ENCODE results near the gene PARP8.
"Not testable (repeated sequence)": the region's sequence is repeated elsewhere in the genome, so short reads cannot be mapped to it uniquely, and the experiment has no call there.

Gene PARP8, protein sequence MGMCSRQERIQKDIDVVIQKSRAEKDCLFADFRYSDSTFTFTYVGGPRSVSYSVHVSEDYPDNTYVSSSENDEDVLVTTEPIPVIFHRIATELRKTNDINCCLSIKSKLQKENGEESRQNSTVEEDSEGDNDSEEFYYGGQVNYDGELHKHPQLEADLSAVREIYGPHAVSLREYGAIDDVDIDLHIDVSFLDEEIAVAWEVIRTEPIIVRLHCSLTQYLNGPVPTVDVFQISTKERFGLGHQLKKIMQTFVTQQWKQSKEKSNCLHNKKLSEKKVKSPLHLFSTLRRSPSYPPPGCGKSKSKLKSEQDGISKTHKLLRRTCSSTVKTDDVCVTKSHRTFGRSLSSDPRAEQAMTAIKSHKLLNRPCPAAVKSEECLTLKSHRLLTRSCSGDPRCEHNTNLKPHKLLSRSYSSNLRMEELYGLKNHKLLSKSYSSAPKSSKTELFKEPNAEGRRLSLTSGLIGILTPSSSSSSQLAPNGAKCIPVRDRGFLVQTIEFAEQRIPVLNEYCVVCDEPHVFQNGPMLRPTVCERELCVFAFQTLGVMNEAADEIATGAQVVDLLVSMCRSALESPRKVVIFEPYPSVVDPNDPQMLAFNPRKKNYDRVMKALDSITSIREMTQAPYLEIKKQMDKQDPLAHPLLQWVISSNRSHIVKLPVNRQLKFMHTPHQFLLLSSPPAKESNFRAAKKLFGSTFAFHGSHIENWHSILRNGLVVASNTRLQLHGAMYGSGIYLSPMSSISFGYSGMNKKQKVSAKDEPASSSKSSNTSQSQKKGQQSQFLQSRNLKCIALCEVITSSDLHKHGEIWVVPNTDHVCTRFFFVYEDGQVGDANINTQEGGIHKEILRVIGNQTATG

DNA sequence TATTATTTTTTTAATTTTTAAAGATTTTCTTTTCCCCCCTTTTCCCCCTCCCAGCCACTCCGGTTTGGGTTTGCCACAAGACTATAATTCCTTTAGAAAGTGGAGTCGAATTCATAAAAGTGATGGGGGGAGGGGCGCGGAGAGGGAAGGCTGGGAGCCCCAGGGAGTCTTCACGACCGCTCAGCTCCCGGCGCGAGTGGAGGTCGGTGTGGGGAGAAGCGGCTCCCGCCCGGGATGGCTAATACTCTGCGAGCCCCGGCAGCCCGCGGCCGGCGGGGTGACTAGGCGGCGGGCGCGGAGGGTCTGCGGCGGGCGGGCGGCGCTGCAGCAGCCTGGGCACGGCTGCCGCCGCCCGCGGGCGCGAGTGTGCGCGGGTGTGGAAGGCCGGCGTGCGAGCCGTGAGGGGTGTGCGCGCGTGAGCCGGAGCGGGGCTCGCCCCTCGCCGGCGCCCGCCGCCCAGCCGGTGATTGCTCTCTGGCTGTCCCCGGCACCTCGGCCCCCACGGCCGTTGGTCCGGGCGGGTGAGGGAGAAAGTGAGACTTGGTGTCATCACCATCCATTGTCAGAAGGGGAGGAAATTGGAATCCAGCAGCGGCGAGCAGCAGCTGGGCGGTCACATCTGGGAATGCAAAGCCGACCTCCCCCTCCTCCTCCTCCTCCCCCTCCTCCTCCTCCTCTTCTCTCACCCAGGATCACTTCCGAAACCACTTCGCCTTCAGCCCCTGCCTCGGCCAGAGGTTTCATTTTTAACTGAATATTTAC is at the start of gene PARP8:
Gene PARP8 (plus strand): TSS at position 377 of the 762 bp plus-strand sequence. CDS start 459 bp downstream, outside the sequence.
- DNase-seq = peak; percentile 31

DNA sequence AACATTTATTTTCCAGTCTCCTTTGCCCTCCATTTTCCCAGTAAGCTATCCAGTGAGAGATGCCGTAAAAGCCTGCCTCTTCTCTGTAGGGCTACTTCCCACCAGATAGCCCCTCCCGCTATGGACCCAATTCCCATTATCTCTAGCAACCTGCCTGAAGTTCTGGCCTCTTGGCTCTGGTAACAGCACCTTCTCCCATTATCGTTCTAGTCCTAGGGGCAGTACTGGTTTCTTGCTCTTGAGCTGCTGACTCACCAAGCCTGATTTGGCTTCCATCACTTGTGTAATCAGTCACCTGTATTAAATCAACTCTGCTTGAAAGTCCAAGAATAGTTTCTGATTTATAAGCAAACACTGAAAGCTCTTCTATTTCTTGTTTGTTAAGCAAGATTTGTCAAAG is 42.8 kb upstream of the PARP8 start:
- DNase-seq = no peak

DNA sequence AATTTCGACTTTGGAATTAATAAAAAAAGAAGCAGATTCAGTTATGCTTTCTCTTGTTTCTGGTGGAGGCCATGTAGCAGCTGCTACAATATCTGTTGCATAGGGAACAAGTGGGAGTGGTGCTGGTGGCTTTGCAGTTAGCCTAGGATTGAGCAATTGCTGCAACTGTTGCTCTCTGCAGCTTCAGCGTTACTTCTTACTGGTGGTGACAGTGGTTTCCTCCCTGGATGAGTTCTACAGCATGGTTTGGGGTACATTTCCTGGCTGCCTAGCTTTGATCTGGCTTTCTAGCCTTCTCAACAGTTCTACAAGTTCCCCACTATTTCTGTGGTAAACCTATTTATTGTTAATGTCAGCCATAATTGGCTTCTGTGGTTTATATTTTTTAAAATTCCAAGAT is 31.6 kb upstream of the PARP8 start:
- DNase-seq = peak; percentile 4

DNA sequence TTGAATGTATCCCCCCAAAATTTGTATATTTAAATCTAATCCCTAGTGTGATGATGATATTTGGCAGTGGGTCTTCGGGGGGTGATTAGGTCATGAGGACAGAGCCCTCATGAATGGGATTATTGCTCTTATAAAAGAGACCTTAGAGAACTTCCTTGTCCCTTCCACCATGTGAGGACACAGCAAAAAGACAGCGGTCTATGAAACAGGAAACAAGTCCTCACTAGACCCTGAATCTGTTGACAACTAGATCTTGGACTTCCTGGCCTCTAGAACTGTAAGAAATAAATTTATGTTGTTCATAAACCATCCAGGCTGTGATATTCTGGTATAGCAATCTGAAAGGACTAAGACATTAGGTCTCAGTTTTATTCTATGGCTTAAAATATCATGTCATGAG is 28.9 kb upstream of the PARP8 start:
- DNase-seq = not testable (repeated sequence)

DNA sequence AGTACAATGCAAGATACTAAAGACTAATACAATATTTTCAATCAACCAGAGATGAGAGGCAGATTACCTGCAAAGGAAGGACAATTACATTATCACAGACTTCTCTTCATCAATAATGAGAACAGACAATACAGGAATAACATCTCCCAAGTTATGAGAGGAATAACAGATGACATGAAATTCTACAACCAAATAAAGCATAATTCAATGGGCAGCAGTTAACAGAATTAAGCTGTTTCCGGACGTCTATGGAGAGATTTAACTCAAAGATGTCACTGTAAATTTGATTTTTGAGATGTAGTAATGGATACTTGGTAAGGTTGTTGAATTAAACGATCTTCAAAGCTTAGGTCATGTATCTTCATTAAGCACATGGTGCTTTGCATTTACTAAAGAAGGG is 19.8 kb upstream of the PARP8 start:
- no peak for DNase-seq

DNA sequence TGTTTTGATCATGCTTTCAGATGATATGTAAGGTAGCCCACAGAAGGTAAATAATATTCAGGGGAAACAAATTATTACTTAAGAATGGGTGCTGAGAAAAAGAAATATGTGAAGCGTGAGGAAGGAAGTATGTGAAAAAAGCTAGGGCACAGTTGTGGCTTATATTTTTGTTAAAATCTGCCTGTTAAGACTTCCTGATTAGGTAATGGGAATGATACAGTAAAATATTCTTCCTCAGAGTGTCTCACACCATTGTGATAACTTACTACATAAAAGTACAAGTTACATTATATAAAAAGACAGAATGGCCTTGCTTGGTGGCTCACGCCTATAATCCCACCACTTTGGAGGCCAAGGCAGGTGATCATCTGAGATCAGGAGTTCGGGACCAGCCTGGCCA is 18.7 kb upstream of the PARP8 start:
- no peak for DNase-seq

DNA sequence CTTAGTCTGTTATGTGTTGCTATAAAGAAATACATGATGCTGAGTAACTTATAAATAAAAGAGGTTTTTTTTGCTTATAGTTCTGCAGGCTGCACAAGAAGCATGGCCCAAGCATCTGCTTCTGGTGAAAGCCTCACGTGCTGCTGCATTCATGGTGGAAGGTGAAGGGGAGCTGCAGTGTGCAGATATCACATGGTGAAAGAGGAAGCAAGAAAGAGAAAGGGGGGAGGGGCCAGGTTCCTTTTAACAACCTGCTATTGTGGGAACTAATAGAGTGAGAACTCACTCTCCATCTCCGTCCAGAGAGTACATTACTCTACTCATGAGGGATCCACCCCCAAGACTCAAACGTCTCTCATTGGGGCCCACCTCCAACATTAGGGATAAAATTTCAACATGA is 12.5 kb upstream of the PARP8 start:
- DNase-seq = no peak

DNA sequence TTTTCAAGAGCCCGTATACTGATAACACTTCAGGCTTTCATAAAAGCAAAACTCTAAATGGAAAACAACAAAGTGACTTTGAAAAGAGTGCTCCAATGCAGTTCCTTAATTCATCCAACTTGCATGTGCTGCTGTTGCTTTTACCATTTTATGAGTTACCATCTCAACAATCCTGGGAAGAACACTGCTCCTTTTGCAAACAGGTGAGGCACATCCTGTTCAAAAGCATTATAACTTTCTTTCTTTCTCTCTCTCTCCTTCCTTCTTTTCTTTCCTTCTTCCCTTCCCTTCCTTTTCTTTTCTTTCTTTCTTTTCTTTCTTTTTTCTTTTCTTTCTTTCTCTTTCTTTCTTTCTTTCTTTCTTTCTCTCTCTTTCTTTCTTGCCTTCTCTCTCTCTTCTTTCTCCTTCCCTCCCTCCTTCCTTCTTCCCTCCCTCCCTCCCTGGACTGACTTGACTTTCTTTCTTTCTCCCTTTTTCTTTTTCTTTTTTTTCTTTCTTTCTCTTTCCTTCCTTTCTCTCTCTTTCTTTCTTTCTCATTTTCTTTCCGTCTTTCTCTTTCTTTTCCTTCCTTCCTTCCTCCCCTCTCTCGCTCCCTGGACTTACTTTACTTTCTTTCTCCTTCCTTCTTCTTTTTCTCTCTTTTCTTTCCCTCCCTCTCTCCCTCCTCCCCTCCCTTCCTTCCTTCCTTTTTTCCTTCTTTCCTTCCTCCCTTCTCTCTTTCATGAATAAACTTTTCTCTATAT is 11.2 kb upstream of the PARP8 start:
- no peak for DNase-seq

DNA sequence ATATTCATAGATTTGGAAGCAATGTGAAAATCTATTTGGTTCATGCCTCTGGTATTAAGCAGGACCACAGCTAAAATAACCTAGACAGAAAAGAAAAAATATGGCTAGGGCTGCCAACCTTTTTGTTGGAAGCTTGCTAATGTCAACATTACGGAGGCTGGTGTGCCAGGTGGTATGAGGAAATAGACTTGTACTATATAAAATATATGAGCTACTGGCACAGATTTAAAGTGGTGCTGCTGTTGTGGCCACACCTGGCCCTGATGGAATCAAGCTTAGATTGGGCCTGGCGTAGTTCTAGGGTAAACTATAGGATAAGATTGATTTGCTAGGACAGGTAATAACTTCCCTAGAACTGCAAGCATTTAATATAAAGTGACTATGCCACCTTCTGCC is 10.6 kb upstream of the PARP8 start:
- no peak for DNase-seq

DNA sequence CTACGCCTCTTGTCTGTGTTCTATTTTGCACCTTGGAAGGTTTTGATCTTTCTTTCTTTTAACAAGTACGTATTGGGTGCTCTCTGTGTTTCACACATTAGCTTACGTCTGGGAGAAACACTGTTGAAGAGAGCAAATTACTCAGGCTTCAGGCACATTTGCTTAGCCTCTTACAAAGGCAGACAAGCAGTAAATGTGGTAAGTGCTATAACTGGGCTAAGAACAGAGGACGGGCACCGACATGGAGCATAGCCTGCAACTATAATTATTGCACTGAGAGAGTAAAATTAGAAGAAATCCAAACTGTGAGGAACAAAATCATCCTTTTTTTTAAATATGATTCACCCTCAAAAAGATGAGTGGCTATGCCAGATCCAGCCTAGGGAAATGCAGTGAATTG is 9.4 kb upstream of the PARP8 start:
- DNase-seq = no peak

DNA sequence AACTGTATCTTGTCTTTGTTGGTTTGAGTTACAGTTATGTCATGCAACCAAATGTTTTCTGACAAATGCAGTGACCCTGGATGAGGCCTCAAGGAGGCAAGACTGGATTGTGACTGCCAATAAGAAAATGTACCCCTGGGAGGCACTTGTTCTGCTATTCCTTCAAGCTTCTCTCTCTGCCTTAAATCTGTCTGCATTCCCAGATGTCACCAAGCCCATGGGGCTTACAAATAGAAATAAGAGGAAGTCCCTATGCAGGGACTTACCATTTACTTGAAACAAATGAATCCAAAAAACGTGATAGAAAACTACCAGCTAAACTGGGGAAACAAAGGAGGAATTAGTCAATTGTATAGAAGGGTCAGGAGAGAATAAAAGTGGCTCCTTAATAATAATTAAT is 8.2 kb upstream of the PARP8 start:
- DNase-seq = no peak

DNA sequence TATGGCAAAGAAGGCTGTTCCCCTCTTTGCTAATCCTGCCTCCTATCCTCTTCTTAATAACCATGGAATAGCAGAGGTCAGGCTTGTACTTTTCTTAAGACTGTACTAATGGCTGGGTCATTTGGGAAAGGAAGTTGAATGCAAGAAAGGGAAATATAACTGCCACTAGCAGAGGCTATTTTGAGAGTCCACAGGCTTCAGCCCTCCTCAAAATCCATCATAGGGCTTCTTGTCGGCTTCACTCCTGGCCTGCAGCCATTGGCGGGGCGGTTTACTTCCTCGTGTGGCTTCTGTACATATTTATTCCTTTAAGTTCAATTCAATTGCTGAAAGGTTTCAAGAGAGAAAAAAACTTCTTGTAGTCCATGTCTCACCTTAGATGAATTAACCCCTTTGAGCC is 2.8 kb upstream of the PARP8 start:
- DNase-seq = no peak

DNA sequence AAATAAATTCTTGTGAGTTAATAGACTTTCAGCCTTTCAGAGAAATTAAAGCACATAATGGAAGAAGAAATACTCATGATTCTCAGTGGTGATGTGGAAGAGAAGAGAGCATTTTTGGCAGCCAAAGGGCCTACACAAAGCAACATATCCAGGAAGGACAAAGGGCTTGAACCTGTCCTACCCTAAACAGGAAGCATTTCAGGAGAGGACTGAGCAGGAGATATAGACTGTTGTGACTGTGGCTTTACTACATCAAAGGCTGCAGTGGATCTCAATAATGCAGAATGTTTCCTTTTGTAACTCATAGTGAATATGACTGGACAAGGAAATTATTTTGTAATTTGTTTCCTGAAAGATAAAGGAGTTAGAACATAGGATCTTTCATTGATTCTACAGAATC is 1.3 kb upstream of the PARP8 start:
- no peak for DNase-seq

DNA sequence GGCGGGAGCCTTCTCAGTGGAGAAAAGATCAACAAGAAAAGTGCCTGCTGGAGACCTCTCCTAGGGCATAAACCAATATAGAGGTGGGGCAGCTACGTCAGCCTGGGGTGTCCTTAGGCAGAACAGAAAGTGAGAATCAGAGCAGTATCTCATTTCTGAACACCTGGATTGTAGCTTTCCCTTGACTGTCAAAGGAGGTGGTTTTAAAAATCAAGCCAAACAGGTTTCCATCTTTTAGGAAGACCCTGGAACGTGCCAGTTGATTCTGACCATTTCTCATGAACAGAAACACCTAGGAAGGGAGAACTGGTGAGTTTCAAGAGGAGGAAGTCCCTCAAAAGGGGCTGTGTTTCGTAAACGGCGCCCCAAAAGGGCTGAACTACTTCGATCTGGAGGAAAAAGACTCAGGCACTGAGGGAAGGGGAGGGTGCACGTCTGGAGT is 655 bp upstream of the PARP8 start:
- not testable (repeated sequence) for DNase-seq

DNA sequence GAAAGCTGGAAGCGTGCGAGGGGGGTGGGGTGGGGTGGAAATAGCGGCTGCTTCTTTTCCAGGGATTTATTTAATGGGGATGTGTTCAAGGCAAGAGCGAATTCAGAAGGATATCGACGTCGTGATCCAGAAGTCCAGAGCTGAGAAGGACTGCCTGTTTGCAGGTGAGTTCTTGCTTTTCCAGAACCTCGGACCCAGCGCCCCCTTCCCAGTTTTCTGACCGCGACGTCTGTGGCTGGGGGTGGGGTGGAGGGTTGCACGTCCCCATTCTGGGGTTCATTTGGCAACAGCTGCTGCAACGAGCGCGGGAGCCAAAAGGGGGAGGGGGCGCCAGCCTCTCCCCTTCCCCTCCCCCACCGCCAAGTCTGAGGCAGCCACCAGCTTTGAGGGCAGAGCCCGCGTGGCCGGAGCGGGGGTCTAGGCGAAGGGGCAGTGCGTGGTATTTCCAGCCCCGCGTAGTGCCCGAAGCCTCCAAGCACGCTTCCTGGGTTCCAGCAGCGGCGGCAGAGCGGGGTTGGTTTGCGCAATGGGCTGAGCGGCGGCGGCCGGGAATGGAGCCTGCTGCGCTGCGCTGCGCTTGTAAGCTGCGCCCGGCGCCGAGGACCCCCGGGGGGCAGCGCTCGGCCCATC is 701 bp downstream of the PARP8 start:
- peak; percentile 33 for DNase-seq

DNA sequence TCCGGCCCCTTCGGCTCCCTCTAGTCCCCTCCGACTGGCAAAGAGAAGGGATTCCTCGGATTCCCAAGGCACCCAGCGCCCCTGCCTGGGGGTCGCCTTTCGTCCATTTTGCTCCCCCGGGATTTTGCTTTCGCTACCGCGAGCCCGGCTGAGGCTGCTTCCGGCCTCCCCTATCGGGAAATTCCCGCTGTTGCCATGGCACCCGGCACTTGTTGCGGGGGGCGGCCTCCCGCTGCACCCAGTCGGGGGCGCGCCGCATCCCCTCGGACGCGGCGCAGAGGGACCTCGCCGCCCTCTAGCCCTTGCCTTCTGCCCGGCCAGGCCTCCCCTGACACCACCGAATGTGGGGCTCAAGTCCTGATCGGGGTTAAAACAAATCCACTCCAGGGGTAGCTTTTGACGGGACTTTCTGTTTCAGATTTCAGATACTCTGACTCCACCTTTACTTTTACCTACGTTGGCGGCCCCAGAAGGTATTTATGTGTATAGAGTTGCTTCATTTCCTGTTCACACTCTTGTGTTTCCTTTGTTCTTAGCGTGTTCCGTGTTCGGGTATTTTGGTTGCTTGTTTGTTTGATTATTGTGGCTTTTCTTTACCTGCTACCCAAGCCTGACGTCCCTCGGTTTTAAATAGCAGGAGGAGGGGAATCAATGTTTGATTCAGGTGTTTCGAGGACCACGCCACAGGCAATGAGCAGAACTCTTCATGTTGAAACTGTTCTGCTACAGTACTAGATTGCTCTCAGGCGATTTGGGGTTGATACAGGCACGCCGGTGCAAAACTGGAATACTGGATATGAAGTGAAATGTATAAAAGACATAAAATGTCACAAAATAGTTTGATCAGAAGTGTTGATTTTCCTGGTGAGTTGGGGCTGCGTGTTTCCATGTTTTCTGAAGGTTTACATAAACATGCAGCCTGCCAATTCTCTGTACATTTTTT is 1.5 kb downstream of the PARP8 start:
- peak; percentile 33 for DNase-seq

DNA sequence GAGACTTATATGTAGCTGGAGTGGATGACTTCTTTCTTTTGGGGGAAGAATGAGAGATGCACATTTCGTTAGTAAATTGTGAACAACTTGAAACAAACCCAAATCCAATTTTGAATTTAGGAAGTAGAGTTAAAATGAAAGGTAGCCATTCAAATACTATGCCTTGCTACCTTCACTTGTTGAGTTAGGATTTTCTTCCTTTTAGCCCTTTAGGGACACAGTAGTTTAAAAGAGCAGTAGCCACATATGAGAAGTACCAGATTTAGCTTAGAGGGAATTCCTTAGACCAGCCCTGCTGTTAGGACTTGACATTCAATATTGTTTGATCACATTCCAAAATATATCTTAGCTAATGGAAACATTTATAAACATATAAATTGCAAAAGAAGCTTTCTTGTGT is 2.2 kb downstream of the PARP8 start:
- not testable (repeated sequence) for DNase-seq

DNA sequence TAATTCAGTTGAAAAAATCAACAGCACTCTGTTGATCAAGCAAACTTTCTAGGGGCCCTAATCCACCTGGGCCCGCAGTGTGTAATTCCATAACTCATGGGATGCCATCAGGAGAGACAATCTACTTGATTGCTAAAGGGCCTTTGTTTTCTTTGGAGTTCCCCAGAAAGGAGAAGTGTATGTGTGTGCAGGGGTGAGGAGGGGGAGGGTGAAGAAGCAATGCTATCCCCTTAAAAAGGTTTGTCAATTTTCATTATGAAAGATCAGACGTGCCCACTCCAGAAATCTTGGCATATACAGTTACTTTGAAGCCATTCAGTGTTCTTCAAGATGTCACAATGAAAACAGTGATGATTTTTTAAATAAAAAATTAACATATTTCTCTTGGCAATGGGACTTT is 6.2 kb downstream of the PARP8 start:
- no peak for DNase-seq

DNA sequence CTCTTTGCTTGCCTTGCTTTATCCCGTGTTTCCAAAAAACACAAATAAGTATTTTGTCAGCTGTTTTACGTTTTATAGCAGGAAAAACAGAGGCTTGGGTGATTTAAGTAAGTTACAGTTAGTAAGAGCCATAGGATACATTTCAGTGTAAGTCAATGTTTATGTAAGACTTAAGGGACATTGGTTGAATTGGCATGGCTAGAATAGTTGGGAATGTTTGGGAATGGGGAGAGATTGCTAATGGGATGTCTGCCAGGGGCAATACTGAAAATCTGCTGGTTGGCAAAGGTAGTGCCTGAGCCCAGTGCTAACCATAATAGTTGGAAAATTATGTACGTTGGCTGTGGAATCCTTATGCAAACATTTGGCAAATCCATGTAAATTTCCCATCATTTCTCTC is 7.0 kb downstream of the PARP8 start:
- DNase-seq = not testable (repeated sequence)

DNA sequence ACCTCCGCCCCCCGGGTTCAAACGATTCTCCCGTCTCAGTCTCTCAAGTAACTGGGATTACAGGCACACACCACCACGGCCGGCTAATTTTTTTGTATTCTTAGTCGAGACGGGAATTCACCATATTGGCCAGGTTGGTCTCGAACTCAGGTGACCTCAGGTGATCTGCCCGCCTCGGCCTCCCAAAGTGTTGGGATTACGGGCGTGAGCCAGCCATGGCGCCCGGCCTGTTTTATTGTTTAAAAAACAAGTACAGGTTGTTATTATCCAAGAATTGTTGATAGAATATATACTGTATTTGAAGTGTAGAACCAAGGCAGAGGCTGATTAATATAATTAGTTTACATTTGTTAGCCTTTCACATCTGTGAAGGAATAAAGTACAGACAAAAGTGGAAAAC is 8.9 kb downstream of the PARP8 start:
- no peak for DNase-seq

DNA sequence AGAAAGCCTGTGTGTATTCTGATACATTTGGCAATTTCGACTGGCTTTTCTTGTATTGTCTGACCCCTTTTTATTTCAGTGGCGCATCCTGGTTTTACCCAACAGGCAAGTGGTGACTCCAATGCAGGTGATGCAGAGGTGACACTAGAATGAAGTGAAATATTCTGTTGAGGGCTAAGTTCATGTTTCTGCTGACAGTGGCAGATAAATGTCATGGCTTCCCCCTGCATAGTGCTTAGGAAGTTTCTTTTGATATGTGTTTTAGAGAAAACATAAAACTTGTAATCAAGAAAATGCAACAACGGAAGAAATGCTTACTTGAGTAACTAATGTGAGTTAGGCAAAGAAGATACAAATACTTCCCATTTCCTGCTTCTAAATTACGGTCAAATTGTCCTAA is 13.1 kb downstream of the PARP8 start:
- DNase-seq = not testable (repeated sequence)

Data from midbrain (tissue), 1 donor.